AG04449 (cell line): ENCODE results near the gene NONO.
A peak's percentile ranks its signal among the peaks of the same experiment; 100 is the strongest.
"Not testable (repeated sequence)": the region's sequence is repeated elsewhere in the genome, so short reads cannot be mapped to it uniquely, and the experiment has no call there.

Experiments used
- CTCF ChIA-PET: fragments of 350-600 bp; formaldehyde crosslinking; extraction: SDS; loops from one replicate; lab custom pipeline; 2021; ENCODE audit warnings: antibody characterized with exemption; lab: Yijun Ruan, JAX
- POLR2A ChIA-PET: fragments of 400-600, 350-600 bp; formaldehyde crosslinking; extraction: SDS; loops from one replicate; lab custom pipeline; 2020; ENCODE audit warnings: antibody characterized with exemption, inconsistent platforms; lab: Yijun Ruan, JAX
- DNase-seq: peaks from one replicate; pipeline ENCODE4 v3.0.0-alpha.2; 2010; ENCODE audit warnings: low read depth, low spot score
- H3K4me3 ChIP-seq: 2 replicates; pipeline ENCODE4 v1.5.1; 2011; ENCODE audit warnings: low read depth, mild to moderate bottlenecking, control low read depth, low read length
- CTCF ChIP-seq: IDR thresholded peaks from one replicate; pipeline ENCODE4 v1.5.1; 2011; ENCODE audit warnings: mild to moderate bottlenecking, moderate library complexity, low read length, control low read depth, inconsistent platforms; ENCODE audit not compliant: insufficient read depth; ENCODE audit errors: missing control alignments

The NONO gene

GRCh38 chrX:71285929-71286328, 2.5 kb downstream of the NONO start:
- no peak for TF ChIP-seq CTCF
- peak overlapping the region; percentile 72 for H3K4me3 ChIP-seq
- CTCF ChIA-PET: no interaction called here
- POLR2A ChIA-PET: no interaction called here
- no peak for DNase-seq

GRCh38 chrX:71291381-71291780, 7.9 kb downstream of the NONO start:
- ChIA-PET CTCF (no interaction called here), POLR2A (no interaction called here)
- H3K4me3 ChIP-seq: no peak overlapping the region
- TF ChIP-seq CTCF: no peak
- no peak for DNase-seq

GRCh38 chrX:71292669-71293365, 9.4 kb downstream of the NONO start:
- DNase-seq: no peak
- CTCF ChIA-PET: interaction anchor here (1.0 to 2.1 kb wide), 2 partner anchors 9 to 11 kb away, joined by 3 to 5 read pairs; partner anchors contain the start of gene NONO
- TF ChIP-seq CTCF: no peak
- H3K4me3 ChIP-seq: no peak overlapping the region
- POLR2A ChIA-PET: interaction anchor here (1.0 kb wide), 1 partner anchor 10 kb away, joined by 7 read pairs; the partner anchor contains the start of gene NONO

GRCh38 chrX:71296806-71297205, 13.4 kb downstream of the NONO start:
- no peak for DNase-seq
- no peak overlapping the region for H3K4me3 ChIP-seq
- no peak for TF ChIP-seq CTCF
- ChIA-PET POLR2A (no interaction called here), CTCF (no interaction called here)

GRCh38 chrX:71298119-71298518, 14.7 kb downstream of the NONO start:
- POLR2A ChIA-PET: no interaction called here
- no peak for TF ChIP-seq CTCF
- H3K4me3 ChIP-seq: no peak overlapping the region
- CTCF ChIA-PET: no interaction called here
- DNase-seq: no peak

GRCh38 chrX:71300064-71300463, 16.6 kb downstream of the NONO start:
- CTCF ChIA-PET, DNase-seq, POLR2A ChIA-PET, H3K4me3 ChIP-seq: not testable (repeated sequence)

GRCh38 chrX:71300495-71300894, 17.1 kb downstream of the NONO start:
- DNase-seq, H3K4me3 ChIP-seq, POLR2A ChIA-PET, CTCF ChIA-PET: not testable (repeated sequence)
